ENCODE measurements around the gene ILF2. TPM values are rescaled to one million over a fixed set of nuclear protein-coding genes. Genes with fewer than 3 reads are reported as not detected.
A peak's percentile ranks its signal among the peaks of the same experiment; 100 is the strongest.

Gene ILF2
- total RNA-seq, 1 donor from 2014 or later, result 185 TPM

DNA sequence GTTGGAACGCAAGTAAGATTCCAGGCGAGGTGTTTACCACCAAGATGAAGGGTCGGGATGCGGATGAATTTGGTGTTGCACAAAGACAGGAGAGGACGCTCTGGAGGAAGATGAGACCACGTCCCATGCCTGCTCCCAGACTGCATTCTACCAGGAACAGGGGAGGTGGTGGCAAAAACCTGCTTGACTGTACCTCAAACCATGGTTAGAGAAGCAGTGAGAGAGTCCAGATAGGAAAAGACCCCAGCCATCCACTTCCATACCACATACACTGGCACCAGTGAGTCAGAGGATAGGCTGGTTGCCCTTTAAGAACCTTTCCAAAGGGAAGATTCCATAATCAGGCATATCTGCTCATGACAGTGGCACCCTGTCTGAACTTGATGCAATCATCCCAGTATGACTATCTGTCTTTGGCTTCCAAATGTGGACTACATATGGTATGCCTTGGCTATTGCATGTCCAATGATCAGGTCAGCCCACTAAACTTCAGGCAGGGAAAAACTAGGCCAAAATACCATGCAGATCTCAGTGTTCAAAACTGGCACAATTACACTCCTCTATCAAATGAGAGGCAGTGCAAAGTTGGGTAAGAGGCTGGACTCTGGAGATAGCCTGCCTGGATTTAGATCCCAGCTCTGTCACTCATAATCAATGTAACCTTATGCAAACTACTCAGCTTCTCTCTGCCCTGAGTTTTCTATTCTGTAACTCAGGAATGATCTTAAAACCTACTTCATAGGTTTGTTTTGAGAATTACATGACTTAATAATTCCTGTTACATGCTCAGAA is 28.3 kb upstream of the ILF2 start:
- H3K9ac ChIP-seq (ENCODE audit: low read length), result no peak overlapping the region
- no peak overlapping the region for H2AFZ ChIP-seq (ENCODE audit: low read depth, low read length)
- Mint-ChIP-seq H3K4me3 (ENCODE audit: unreplicated experiment) (no peak overlapping the region), H3K4me1 (ENCODE audit: low read depth, unreplicated experiment) (peaks cover 16% of the 10 kb centered on the region), H3K27me3 (ENCODE audit: low read depth, unreplicated experiment) (no peaks in the 10 kb centered on the region), H3K9me3 (ENCODE audit: unreplicated experiment) (no peaks in the 10 kb centered on the region), H3K36me3 (ENCODE audit: low read depth, unreplicated experiment) (no peaks in the 10 kb centered on the region), H3K27ac (ENCODE audit: unreplicated experiment) (no peak overlapping the region)
- H4K20me1 ChIP-seq (ENCODE audit: insufficient read depth, low read length), result no peaks in the 10 kb centered on the region
- H3K27me3 ChIP-seq (ENCODE audit: insufficient read depth, low read length), result no peaks in the 10 kb centered on the region
- H3K79me2 ChIP-seq (ENCODE audit: insufficient read depth, low read length), result no peaks in the 10 kb centered on the region
- no peak overlapping the region for H3K27ac ChIP-seq (ENCODE audit: low read depth, low read length)
- H3K4me2 ChIP-seq (ENCODE audit: low read length), result no peak overlapping the region
- H3K9me3 ChIP-seq (ENCODE audit: insufficient read depth, low read depth, low read length), result no peaks in the 10 kb centered on the region
- peaks cover 6% of the 10 kb centered on the region for H3K4me1 ChIP-seq (ENCODE audit: insufficient read depth, low read length)
- no peaks in the 10 kb centered on the region for H3K36me3 ChIP-seq (ENCODE audit: insufficient read depth, low read length)
- FAIRE-seq (no peak), DNase-seq (ENCODE audit: low read depth) (no peak)
- H3K4me3 ChIP-seq (ENCODE audit: insufficient read depth, low read depth, low read length), result no peak overlapping the region
- TF ChIP-seq EZH2 (IDR thresholded peaks at IDR 0.05; ENCODE audit: insufficient read depth, low read length), result no peak
- TF ChIP-seq, protein P1, sequence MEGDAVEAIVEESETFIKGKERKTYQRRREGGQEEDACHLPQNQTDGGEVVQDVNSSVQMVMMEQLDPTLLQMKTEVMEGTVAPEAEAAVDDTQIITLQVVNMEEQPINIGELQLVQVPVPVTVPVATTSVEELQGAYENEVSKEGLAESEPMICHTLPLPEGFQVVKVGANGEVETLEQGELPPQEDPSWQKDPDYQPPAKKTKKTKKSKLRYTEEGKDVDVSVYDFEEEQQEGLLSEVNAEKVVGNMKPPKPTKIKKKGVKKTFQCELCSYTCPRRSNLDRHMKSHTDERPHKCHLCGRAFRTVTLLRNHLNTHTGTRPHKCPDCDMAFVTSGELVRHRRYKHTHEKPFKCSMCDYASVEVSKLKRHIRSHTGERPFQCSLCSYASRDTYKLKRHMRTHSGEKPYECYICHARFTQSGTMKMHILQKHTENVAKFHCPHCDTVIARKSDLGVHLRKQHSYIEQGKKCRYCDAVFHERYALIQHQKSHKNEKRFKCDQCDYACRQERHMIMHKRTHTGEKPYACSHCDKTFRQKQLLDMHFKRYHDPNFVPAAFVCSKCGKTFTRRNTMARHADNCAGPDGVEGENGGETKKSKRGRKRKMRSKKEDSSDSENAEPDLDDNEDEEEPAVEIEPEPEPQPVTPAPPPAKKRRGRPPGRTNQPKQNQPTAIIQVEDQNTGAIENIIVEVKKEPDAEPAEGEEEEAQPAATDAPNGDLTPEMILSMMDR (IDR thresholded peaks at IDR 0.05; ENCODE audit: insufficient read depth, low read depth, low read length), result no peak

DNA sequence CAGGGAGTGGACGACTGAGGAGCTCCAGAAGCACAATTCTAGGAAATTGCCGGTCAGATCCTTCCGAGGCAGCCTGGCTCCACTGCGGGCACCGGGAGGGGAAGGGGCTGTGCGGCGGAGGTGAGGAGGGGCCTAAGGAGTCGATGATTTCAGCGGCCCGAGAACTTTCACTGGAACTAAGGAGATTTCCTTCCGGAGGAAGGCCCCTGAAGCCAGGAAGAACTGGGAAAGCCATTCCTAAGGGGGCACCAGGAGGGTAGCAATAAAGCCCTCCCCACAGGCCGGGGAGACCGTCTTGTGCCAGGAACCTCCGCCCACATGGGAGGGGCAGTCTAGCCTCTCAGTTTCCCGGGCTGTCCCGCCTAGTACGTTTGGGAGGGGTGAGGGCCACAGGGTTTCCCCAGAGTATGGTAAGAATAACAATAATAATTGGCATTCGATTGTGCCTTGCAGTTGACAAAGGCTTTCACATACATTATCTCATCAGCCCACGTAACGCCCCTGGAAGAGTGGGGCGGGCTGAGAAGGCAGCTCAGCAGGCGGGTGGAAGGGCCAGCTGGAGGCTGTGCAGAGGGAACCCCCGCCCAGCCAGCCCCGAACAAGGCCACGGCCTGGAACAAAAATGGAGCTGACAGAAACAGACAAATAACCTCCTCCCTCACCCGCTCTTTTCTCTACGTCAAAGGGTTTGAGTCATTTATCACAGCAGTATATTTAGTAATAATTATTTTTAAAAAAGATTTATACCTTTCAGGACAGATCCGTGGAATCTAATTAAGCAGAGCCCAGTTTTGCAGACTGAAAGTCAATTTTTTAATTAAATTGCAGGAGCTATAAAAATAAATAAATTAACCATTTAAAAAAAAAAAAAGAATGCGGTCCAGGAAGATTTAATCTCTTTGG is 27.5 kb upstream of the ILF2 start:
- Mint-ChIP-seq H3K27me3 (ENCODE audit: low read depth, unreplicated experiment) (peaks cover 3% of the 10 kb centered on the region), H3K4me3 (ENCODE audit: unreplicated experiment) (no peak overlapping the region), H3K4me1 (ENCODE audit: low read depth, unreplicated experiment) (peaks cover 16% of the 10 kb centered on the region), H3K36me3 (ENCODE audit: low read depth, unreplicated experiment) (no peaks in the 10 kb centered on the region), H3K9me3 (ENCODE audit: unreplicated experiment) (no peaks in the 10 kb centered on the region), H3K27ac (ENCODE audit: unreplicated experiment) (peak overlapping the region; percentile 55)
- Histone ChIP-seq H4K20me1 (ENCODE audit: insufficient read depth, low read length) (no peaks in the 10 kb centered on the region), H3K27ac (ENCODE audit: low read depth, low read length) (no peak overlapping the region), H3K4me2 (ENCODE audit: low read length) (peak overlapping the region; percentile 30), H3K4me3 (ENCODE audit: insufficient read depth, low read depth, low read length) (no peak overlapping the region), H3K9ac (ENCODE audit: low read length) (no peak overlapping the region), H3K4me1 (ENCODE audit: insufficient read depth, low read length) (peaks cover 6% of the 10 kb centered on the region), H3K79me2 (ENCODE audit: insufficient read depth, low read length) (no peaks in the 10 kb centered on the region), H3K27me3 (ENCODE audit: insufficient read depth, low read length) (no peaks in the 10 kb centered on the region), H2AFZ (ENCODE audit: low read depth, low read length) (peak overlapping the region; percentile 88), H3K9me3 (ENCODE audit: insufficient read depth, low read depth, low read length) (no peaks in the 10 kb centered on the region), H3K36me3 (ENCODE audit: insufficient read depth, low read length) (no peaks in the 10 kb centered on the region)
- FAIRE-seq, result no peak
- TF ChIP-seq EZH2 (IDR thresholded peaks at IDR 0.05; ENCODE audit: insufficient read depth, low read length), result no peak
- TF ChIP-seq, protein P1 (IDR thresholded peaks at IDR 0.05; ENCODE audit: insufficient read depth, low read depth, low read length), result no peak
- DNase-seq (ENCODE audit: low read depth), result peak; percentile 40
